GM19438 (cell line): Measurements from ENCODE around the gene GDF10.

Experiments
- ATAC-seq: cut with Tn5 transposase; IDR thresholded peaks from one replicate; pipeline ENCODE4 v1.9.1; 2021; ENCODE audit warnings: low read depth; ENCODE audit not compliant: unreplicated experiment

Gene GDF10

DNA sequence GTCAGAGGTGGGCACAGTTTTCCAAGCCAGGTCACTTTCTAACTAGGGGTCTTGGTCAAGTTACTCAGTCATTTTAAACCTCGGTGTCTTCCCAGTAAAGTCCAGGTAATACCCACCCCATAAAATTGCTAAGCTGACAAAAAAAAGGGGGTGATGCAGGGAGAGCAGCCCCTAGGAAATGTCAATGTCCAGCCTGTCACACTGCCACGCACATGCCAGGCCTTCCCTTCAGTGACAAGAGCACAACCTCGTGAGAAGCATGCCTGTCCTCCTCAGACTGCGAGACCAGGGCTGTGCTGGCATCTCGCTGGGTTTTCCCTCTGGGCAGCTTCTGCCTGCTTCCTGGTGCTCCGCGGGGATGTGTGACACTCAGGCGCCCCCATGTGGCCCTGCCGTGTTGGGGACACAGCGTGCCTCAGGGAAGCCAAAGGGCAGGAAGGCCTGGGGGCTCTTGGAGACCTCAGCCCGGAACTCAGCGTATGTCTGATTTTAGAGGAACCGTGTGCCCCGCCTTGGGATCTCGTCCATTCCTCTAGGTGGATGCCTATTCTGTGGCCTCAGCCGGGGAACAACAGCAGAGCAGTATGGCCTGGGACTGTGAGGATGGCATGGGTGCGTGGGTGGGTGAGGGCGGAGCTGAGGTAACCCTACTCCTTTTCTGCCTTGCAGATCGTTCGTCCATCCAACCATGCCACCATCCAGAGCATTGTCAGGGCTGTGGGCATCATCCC is 12.1 kb downstream of the GDF10 start:
- ATAC-seq, result no peak

DNA sequence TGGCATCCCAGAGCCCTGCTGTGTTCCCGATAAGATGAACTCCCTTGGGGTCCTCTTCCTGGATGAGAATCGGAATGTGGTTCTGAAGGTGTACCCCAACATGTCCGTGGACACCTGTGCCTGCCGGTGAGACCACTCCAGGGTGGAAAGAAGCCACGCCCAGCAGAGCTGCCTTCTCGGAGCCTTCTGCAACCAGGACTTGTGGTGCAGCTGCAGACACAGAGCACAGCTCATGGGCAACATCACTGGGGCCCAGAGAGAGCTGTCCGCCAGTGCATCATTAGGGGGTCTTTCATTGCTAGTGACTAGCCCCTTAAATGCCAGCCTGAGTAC is 12.6 kb downstream of the GDF10 start:
- ATAC-seq, result no peak

DNA sequence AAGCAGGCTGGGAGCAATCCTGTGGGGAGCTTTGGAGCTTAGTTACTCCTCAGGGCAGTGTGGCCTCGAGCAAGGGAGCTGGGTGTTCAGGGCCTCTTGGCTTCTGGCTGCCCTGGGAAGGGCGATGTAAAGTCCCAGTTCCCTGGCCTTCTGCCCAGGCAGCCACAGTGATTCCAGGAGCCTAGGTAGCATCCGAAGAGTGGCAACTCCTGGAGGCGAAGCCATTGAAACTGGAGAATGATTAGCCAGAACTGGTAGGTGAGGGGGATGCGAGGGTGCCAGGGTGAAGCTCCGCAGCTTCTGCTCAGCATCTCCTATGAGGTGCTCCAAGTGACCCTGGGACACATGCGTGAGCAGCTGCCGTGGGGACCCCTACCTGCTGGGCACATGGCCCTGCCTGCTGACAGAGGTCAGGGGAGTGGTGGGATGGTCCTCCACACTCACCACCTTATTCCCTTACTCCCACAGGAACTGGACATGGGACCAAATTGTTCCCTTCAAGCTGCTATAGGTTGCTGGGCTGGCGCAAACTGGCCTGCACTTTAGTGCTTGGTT is 14.5 kb downstream of the GDF10 start:
- ATAC-seq, result no peak

GRCh38 chr10:47315421-47315820 is 15.4 kb downstream of the GDF10 start:
- no peak for ATAC-seq

GRCh38 chr10:47316131-47316530 is 16.1 kb downstream of the GDF10 start:
- no peak for ATAC-seq

DNA sequence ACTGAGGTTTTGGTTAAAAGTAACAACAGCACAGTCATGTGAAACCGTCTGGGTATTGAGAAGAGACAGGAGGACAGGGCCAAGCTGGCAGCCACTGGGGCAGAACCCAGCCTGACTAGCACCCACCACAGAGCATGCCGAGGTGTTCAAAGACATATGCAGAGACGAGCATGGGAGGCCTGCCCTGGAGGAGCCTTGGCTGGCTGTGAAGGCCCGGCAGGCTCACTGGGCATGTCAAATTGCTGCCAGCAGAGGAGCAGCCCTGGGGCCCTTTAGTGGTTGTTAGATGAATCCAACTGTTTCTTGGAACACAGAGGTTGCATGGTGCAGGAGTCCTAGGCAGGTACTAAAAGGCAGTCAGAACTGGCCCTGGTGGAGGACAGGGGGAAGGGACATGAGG is 17.3 kb downstream of the GDF10 start:
- no peak for ATAC-seq

DNA sequence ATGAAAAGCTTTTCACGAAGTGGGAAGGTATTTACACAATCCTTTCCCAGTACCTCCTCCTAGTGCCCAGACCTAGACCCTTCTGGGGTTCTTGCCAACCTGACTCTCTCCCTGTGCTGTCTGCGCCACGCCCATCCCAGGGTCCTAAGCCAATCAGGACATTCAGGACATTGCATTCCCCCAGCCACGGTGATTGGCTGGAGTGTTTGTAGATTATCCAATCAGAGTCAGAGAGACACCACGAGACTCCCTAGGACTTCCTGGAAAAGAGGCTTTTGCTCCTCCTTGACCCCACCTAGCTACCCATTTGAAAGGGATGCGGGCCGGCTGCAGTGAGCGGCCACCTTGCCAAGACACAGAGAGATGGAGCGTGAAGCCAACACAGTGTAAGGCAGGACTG is 18.7 kb downstream of the GDF10 start:
- no peak for ATAC-seq

DNA sequence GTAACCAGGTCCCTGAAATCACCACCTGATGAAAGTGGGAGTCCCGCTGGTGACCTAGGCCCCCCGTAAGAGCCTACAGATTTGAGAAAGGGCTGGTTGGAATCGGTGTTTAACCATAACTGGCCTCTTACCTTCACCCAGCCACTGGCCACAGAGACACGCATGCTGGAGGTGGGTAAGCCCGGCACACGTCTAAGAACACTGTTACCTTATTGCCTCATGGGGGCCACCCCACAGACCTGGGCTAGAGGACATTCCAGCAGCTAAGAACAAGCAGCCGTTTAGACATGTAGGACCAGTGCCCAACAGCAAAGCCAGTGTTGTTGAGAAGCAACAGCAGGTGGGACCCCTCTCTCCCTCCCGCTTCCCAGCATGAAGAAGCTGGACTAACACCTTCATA is 19.8 kb downstream of the GDF10 start:
- ATAC-seq, result no peak

DNA sequence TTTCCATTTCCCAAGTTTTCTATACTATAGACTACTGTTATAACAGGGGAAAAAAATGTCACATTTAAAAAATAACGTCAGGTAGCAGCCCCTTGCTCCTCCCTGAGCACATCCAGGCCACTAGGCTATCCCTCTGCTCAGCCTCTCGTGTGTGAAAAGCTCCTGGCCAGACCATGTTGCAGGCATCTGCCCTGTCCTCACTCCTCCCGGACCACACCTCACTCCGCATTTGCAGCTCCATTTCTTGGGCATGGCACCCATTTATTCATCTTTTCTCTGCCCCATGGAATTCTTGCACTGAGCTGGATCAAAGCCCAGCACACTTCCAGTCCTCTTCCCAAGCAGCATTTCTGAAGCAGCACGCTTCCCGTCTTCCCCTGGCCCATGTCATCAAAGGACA is 20.8 kb downstream of the GDF10 start:
- ATAC-seq, result no peak

- no peak for ATAC-seq
These were observed 21.7 kb downstream of the GDF10 start for GRCh38 chr10:47321521-47322195.

- no peak for ATAC-seq
These were observed 22.5 kb downstream of the GDF10 start, which contains the start of gene GDF2 for GRCh38 chr10:47322300-47323061. TSS of gene GDF2 (plus strand) at chr10:47322454. CDS start at chr10:47322669, 215 bp downstream.

GRCh38 chr10:47323087-47323486 is 23.1 kb downstream of the GDF10 start:
- ATAC-seq, result no peak

GRCh38 chr10:47323636-47324296 is 23.8 kb downstream of the GDF10 start:
- no peak for ATAC-seq

DNA sequence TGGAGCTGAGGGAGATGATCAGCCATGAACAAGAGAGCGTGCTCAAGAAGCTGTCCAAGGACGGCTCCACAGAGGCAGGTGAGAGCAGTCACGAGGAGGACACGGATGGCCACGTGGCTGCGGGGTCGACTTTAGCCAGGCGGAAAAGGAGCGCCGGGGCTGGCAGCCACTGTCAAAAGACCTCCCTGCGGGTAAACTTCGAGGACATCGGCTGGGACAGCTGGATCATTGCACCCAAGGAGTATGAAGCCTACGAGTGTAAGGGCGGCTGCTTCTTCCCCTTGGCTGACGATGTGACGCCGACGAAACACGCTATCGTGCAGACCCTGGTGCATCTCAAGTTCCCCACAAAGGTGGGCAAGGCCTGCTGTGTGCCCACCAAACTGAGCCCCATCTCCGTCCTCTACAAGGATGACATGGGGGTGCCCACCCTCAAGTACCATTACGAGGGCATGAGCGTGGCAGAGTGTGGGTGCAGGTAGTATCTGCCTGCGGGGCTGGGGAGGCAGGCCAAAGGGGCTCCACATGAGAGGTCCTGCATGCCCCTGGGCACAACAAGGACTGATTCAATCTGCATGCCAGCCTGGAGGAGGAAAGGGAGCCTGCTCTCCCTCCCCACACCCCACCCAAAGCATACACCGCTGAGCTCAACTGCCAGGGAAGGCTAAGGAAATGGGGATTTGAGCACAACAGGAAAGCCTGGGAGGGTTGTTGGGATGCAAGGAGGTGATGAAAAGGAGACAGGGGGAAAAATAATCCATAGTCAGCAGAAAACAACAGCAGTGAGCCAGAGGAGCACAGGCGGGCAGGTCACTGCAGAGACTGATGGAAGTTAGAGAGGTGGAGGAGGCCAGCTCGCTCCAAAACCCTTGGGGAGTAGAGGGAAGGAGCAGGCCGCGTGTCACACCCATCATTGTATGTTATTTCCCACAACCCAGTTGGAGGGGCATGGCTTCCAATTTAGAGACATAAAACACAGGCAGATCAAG is 25.6 kb downstream of the GDF10 start:
- no peak for ATAC-seq

- no peak for ATAC-seq
These were observed 26.4 kb downstream of the GDF10 start for GRCh38 chr10:47326306-47326926.

DNA sequence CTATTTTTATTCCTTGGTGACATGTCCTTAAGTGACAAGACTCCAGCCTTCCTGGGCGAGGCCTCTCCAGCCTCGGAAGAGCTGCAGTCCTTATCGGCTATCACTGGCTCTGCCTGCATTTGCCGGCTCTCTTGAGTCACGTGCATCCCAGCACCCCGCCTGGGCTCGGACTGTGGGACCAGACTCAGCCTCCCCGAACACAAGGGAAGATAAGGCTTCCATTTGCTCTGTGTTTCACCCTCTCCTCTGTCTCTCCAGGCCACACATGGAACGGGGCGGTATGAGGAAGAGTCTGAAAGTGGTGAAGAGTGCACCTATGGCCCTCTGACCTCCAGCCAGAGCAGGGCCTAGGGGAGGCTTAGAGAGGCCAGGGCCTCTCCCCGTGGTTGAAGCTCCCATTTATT is 26.9 kb downstream of the GDF10 start:
- ATAC-seq, result no peak

GRCh38 chr10:47329855-47330254 is 29.9 kb downstream of the GDF10 start:
- no peak for ATAC-seq

- no peak for ATAC-seq
These were observed 30.4 kb downstream of the GDF10 start for GRCh38 chr10:47330366-47330765.

DNA sequence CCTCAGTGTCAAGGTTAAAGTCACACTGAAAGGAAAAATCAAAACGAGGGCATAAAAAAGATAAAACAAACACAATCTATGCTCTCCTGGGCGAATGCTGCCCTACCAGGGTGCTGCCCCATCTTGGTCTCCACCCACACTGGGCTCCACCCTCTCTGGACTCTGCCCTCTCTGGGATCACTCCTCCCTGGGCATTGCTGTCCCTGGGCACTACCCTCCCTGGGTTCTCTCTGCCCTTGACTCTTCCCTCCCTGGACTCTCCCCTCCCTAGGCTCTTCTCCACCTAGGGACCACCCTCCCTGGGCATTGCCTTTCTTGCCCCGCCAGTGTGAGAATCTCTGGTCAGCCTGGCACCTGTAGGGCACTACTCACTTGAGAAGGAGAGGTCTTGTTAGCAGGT is 30.8 kb downstream of the GDF10 start:
- no peak for ATAC-seq
